GM12864 (cell line): ENCODE data around the gene DNAH9.
"Not testable (repeated sequence)": the region's sequence is repeated elsewhere in the genome, so short reads cannot be mapped to it uniquely, and the experiment has no call there.

ENCODE experiments used
- DNase-seq: peaks from one replicate; pipeline ENCODE4 v3.0.0-alpha.2; 2011; ENCODE audit warnings: low read depth
- H3K4me3 ChIP-seq: 2 replicates; pipeline ENCODE4 v1.5.1; 2011; ENCODE audit warnings: mild to moderate bottlenecking, low read depth, low read length, control low read depth
- TF ChIP-seq, protein P1 (sequence below): IDR thresholded peaks from 2 replicates; pipeline ENCODE4 v1.5.1; 2011; ENCODE audit warnings: low read depth, mild to moderate bottlenecking, moderate library complexity, low read length, control low read depth, inconsistent platforms; ENCODE audit errors: missing control alignments

Gene DNAH9

DNA sequence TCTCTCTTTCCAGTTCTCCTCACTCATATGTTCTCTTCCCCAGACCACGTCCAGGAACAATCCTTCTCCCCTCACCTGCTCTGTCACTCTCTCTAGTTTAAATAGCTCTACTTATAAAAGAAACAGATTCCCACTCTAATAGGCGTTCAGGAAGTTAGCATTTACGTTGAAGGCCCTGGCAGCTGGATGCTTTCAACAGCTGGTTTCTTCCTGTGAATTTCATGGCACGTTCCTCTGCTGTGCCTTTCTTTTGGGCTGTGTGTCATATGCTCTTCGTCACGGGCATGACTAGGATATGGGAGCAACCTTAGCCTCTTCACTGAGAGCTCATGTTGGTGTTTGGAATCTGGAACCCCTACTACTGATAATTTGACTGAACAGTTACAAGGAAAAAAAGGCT is 325.8 kb downstream of the DNAH9 start:
- H3K4me3 ChIP-seq: no peak overlapping the region
- TF ChIP-seq, protein P1, sequence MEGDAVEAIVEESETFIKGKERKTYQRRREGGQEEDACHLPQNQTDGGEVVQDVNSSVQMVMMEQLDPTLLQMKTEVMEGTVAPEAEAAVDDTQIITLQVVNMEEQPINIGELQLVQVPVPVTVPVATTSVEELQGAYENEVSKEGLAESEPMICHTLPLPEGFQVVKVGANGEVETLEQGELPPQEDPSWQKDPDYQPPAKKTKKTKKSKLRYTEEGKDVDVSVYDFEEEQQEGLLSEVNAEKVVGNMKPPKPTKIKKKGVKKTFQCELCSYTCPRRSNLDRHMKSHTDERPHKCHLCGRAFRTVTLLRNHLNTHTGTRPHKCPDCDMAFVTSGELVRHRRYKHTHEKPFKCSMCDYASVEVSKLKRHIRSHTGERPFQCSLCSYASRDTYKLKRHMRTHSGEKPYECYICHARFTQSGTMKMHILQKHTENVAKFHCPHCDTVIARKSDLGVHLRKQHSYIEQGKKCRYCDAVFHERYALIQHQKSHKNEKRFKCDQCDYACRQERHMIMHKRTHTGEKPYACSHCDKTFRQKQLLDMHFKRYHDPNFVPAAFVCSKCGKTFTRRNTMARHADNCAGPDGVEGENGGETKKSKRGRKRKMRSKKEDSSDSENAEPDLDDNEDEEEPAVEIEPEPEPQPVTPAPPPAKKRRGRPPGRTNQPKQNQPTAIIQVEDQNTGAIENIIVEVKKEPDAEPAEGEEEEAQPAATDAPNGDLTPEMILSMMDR: no peak
- DNase-seq: no peak

DNA sequence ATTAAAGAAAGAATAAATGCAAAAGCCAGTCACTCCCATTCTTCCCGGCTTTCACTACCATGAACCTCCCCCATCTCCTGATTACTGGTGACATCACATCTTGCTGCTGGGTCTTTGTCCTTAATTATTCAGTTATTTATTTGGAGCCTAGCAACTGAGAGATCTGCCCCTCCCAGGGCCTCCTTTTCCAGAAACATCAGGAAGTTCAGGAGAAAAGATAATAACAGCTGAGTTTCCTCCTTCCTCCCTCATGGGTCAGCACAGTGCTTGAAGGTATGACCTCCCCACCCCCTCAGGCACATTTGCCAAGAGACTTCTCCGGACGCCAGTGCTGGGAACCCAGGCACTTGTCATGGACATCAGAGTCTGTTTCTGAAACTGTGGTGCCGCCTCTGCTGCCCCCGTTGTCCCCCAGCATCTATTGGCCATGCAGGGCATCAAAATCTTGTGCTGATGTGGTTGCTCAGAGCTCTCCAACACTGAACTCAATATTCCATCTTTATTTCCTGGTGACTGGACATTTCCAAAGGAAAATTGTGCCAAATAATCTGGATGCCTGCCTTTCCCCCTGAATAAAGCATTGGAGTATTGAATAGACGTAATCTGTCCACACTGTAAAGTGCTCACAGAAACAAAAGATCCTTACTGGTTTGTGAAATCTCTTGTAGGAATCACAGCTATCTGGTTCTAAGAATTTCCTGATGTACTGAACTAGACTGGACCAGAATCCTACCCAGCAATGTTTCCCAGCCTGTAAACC is 327.2 kb downstream of the DNAH9 start:
- TF ChIP-seq, protein P1: no peak
- H3K4me3 ChIP-seq: no peak overlapping the region
- no peak for DNase-seq

DNA sequence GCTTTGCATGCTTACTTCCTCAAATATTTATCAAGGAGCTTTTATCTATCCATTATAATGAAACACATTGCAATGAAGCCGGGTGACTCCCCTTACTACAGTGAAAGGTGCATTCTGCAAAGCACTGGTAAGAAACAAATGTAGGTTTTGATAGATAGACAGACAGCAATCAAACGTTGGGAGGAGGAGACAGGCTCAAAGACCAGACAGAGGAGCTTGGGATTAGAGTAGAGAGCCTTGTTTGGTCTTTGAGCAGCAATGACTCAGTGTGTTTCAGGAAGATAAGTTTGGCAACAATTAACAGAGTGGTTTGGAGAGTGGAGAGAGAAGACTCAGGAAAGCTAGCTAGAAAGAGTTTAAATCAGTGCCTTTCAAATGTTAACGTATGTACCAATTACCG is 330.2 kb downstream of the DNAH9 start:
- DNase-seq: no peak
- H3K4me3 ChIP-seq: no peak overlapping the region
- TF ChIP-seq, protein P1: no peak

DNA sequence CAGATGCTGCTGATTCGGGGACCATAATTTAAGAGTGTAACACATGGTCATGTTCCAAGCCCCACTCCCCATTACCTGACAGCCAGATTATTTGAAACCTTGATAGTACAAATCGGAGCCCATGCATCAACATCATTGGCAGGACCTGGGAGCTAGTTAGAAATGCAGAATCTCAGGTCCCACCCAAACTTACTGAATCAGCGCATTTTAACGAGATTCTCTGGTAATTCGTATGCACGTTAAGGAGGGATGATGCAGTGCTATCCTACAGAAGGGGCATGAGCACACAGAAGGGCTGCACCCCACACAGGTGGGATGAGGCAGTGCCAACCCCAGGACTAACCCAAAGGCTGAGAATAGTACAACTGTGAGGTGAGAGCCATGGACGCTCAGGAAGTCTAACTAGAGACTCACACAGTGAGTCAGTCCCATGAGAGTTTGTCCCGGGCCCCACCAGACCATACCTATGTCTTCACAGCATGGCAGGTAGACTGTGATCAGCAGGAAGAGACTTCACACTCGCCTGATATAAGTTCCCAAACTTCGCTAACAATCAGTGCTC is 334.1 kb downstream of the DNAH9 start:
- no peak for DNase-seq
- H3K4me3 ChIP-seq: no peak overlapping the region
- TF ChIP-seq, protein P1: no peak

DNA sequence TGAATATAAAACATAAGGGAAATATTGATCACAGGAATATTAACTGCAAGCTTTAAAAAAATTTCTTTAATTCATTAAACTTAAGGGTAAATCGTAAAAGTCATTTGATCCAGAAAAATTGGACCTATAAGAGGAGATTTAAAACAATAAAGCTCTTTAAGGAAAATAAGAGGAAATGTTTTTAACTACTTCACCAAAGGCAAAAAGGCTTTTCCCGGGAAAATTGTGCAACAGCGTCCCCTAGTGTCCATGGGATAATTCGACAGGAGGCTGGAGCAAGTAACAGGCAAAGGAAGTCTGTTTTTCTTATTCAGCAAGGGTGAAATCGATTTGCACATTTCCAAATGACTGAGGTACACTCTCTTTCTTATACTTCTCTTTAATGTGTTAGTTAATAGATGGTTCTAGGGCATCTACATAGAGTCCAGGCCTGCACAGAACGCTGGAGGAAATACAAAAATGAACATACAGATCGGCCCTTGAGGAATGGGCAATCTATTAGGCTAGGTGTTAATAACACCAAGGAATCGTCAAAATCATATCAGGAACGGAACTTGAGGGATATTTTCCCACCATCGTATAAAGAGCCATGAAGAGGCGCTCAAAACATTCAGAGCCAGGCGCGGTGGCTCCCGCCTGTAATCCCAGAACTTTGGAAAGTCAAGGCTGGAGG is 337.6 kb downstream of the DNAH9 start:
- TF ChIP-seq, protein P1: peak; percentile 75
- no peak overlapping the region for H3K4me3 ChIP-seq
- no peak for DNase-seq

DNA sequence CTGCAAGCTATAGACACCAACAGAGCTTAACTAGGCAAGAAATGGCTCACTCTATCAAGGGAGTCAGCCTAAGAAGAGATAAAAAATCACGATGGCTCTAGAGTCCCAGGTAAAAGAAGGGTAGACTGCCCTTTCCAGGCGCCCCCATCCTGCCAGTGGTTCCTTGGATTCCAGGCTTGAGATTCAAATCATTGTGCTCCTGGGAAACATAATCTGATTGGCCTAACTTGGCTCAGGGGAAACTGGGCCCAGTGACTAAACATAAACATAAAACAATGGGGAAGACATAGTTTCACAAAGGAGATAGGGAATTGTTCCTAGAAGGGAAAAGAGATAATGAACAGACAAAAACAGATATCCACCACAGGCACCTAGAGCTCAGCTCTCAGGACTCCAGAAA is 342.6 kb downstream of the DNAH9 start:
- H3K4me3 ChIP-seq: no peak overlapping the region
- TF ChIP-seq, protein P1: no peak
- no peak for DNase-seq

DNA sequence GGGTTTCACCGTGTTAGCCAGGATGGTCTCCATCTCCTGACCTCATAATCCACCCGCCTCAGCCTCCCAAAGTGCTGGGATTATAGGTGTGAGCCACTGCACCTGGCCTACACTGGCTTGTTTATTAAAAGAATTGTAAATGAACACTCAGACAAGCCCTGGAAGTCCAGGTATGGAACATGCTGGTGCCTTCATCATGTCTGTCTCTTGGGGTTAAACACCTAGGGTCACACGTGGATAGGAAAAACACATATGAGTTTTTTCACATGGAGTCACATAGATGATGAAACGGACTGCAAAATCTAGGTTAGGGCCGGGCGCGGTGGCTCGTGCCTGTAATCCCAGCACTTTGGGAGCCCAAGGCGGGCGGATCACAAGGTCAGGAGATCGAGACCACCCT is 344.8 kb downstream of the DNAH9 start:
- DNase-seq, H3K4me3 ChIP-seq: not testable (repeated sequence)
